Ishikawa (cell line): ENCODE data around the gene MAN1A2.

ENCODE experiments used
- CEBPB ChIP-seq: IDR thresholded peaks from 2 replicates; pipeline ENCODE4 v1.6.1; 2012
- CREB1 ChIP-seq: IDR thresholded peaks from 2 replicates; pipeline ENCODE4 v1.6.1; 2012; ENCODE audit warnings: low read depth
- EGR1 ChIP-seq: IDR thresholded peaks from 2 replicates; pipeline ENCODE4 v1.6.1; 2012
- EP300 ChIP-seq: IDR thresholded peaks from 2 replicates; pipeline ENCODE4 v1.6.1; 2012; ENCODE audit warnings: borderline replicate concordance
- FOXM1 ChIP-seq: IDR thresholded peaks from 2 replicates; pipeline ENCODE4 v1.6.1; 2012; ENCODE audit warnings: low read depth, borderline replicate concordance
- MAX ChIP-seq: IDR thresholded peaks from 2 replicates; pipeline ENCODE4 v1.6.1; 2012
- NFIC ChIP-seq: IDR thresholded peaks from 2 replicates; pipeline ENCODE4 v1.6.1; 2012
- RAD21 ChIP-seq: IDR thresholded peaks from 2 replicates; pipeline ENCODE4 v1.6.1; 2012; ENCODE audit warnings: low read depth
- TAF1 ChIP-seq: IDR thresholded peaks from 2 replicates; pipeline ENCODE4 v1.6.1; 2012; ENCODE audit warnings: low read depth, mild to moderate bottlenecking
- TCF12 ChIP-seq: IDR thresholded peaks from 2 replicates; pipeline ENCODE4 v1.6.1; 2012; ENCODE audit warnings: low read depth
- TEAD4 ChIP-seq: IDR thresholded peaks from 2 replicates; pipeline ENCODE4 v1.6.1; 2012
- USF1 ChIP-seq: IDR thresholded peaks from 2 replicates; pipeline ENCODE4 v1.6.1; 2012
- YY1 ChIP-seq: IDR thresholded peaks from 2 replicates; pipeline ENCODE4 v1.6.1; 2012; ENCODE audit warnings: low read depth
- ZBTB7A ChIP-seq: IDR thresholded peaks from 2 replicates; pipeline ENCODE4 v1.6.1; 2012; ENCODE audit warnings: low read depth
- TF ChIP-seq, protein P1 (sequence below): IDR thresholded peaks from 2 replicates; pipeline ENCODE4 v1.6.1; 2012; ENCODE audit warnings: low read depth, mild to moderate bottlenecking

Gene MAN1A2

GRCh38 chr1:117321680-117322609 is 45.3 kb upstream of the MAN1A2 start:
- TF ChIP-seq, protein P1, sequence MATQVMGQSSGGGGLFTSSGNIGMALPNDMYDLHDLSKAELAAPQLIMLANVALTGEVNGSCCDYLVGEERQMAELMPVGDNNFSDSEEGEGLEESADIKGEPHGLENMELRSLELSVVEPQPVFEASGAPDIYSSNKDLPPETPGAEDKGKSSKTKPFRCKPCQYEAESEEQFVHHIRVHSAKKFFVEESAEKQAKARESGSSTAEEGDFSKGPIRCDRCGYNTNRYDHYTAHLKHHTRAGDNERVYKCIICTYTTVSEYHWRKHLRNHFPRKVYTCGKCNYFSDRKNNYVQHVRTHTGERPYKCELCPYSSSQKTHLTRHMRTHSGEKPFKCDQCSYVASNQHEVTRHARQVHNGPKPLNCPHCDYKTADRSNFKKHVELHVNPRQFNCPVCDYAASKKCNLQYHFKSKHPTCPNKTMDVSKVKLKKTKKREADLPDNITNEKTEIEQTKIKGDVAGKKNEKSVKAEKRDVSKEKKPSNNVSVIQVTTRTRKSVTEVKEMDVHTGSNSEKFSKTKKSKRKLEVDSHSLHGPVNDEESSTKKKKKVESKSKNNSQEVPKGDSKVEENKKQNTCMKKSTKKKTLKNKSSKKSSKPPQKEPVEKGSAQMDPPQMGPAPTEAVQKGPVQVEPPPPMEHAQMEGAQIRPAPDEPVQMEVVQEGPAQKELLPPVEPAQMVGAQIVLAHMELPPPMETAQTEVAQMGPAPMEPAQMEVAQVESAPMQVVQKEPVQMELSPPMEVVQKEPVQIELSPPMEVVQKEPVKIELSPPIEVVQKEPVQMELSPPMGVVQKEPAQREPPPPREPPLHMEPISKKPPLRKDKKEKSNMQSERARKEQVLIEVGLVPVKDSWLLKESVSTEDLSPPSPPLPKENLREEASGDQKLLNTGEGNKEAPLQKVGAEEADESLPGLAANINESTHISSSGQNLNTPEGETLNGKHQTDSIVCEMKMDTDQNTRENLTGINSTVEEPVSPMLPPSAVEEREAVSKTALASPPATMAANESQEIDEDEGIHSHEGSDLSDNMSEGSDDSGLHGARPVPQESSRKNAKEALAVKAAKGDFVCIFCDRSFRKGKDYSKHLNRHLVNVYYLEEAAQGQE, result no peak
- no peak for TF ChIP-seq YY1
- no peak for TF ChIP-seq TCF12
- no peak for TF ChIP-seq MAX
- TF ChIP-seq TEAD4, result no peak
- TF ChIP-seq CEBPB, result no peak
- no peak for TF ChIP-seq RAD21
- TF ChIP-seq EGR1, result no peak
- no peak for TF ChIP-seq TAF1
- no peak for TF ChIP-seq CREB1
- no peak for TF ChIP-seq EP300
- TF ChIP-seq NFIC, result no peak
- no peak for TF ChIP-seq USF1

GRCh38 chr1:117324357-117324756 is 42.9 kb upstream of the MAN1A2 start:
- TF ChIP-seq CREB1 (no peak), RAD21 (no peak), TAF1 (no peak), MAX (no peak), ZBTB7A (no peak), TCF12 (no peak), NFIC (no peak), EGR1 (no peak)

DNA sequence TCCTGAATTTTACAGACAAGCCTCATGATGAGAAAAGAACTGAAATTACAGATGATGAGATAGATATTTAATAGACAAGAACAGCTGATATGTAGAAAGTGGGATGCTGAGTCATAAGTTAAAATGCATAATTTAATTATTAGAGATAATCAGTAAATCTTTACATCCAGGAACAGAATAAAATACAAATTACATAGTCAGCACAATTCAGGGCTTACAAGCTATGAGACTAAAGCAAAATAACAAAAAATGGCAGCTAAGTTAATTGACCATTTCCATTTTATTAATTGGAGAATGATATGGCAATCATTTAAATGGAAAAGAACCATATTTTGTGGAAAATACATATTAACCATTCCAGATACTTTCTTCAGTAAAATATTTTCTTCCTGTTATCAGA is 40.2 kb upstream of the MAN1A2 start:
- TF ChIP-seq MAX (no peak), CEBPB (no peak), TEAD4 (no peak), RAD21 (no peak), USF1 (no peak), EGR1 (no peak), TAF1 (no peak)

GRCh38 chr1:117335376-117336086 is 31.7 kb upstream of the MAN1A2 start:
- TF ChIP-seq TEAD4, result no peak
- no peak for TF ChIP-seq EP300
- TF ChIP-seq TCF12, result no peak
- TF ChIP-seq, protein P1, result no peak
- no peak for TF ChIP-seq RAD21
- no peak for TF ChIP-seq YY1
- TF ChIP-seq TAF1, result no peak
- TF ChIP-seq CEBPB, result no peak
- TF ChIP-seq MAX, result no peak
- no peak for TF ChIP-seq ZBTB7A
- no peak for TF ChIP-seq EGR1
- TF ChIP-seq NFIC, result no peak
- no peak for TF ChIP-seq USF1
- TF ChIP-seq CREB1, result no peak
- no peak for TF ChIP-seq FOXM1
